Measurements from ENCODE around the gene KRT81.
"Not testable (repeated sequence)": the region's sequence is repeated elsewhere in the genome, so short reads cannot be mapped to it uniquely, and the experiment has no call there.

KRT81 gene

DNA sequence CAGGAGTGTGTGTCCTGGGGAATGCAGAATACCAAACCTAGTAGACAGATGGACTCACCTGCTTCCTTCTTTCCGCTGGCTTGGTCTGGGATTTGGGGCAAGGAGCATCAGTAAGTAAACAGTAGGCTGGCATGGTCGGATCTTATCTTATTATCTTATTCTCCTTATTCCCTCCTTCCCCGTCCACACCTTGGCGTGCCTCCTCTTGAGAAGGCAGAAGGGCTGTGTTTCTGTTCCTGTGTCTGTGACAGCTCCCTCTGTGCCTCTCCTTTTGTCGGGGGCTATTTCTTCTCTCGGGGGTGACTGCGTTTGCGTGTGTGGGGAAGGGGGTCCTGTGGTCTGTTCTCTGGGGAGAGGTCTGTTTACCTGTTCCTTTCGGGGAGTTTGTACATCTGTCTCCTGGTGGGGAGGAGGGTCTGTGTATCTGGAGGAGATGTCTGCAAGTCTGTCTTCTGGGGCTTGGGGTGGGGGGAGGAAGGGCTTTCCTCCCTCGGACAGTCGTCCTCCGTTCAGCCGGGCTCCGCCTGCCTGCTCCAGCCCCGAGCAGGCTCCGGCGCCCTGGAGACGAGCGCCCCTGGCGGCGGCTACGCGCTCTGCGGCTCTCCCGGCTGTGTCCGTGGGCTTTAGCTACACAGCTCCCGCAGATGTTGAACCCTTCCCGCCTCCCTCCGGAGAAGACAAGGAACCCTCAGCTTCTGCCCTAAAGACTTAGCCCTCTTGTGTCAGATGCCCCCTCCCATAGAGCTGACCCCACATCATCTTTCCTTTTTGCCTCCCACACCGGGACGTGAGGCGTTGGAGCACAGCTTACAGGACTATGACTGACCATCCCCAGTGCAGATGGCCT lies 12.5 kb downstream of the KRT81 start:
- peak; percentile 31 to 42 for DNase-seq (ENCODE audit: low read depth in 2 of 2, low spot score in 1 of 2)

DNA sequence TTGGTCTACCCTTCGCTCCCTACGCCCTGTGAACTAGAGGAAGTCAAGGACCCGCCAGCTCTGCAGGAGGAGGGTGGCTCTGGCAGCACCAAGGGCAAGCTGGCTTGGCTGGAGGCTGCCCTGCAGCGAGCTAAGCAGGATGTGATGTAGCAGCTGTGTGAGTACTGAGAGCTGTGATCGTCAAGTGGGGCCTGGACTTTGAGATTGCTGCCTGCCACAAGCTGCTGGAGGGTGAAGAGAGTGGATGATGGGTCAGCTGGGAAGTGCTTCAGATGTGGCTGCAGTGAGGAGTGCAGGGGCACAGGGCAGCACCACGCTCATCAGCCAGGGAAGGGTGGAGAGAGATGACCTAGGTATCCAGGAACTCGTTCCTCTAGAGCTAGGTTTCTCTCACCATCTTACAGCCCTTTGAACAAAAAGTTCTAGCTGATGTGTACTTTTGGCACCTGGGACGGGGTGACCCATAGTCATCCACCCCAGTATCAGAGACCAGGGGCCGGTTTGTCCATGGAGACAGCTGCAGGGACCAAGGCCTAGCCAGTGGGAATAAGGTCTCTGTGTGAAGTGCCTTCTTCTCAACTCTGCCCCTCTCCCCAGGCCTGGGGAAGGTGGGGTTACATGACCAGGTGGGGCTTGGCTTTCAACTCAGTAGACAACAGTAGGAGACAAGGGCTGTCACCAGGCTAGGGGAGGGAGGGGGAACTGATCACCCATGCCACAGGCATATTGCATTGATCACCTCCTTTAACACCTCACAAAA lies 13.7 kb downstream of the KRT81 start:
- DNase-seq (ENCODE audit: low read depth in 2 of 2, low spot score in 1 of 2), result no peak

DNA sequence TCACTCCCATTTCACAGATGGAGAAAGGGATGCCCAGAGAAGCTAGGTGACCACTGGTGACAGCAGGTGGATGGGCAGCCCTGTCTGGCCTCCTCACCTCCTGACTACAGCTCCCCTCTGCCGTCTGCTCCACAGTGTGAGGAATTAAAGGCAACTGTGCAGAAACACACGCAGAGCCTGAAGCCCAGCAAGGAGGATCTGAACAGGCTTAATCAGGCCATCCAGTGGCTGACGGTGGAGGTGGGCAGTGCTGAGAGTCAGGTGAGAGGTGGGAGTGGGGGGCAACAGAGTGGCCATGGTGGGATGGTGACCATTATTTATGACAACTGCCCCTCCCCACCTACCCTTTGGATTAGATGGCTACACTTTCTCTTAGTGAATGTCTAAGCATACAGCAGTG lies 15.6 kb downstream of the KRT81 start:
- no peak for DNase-seq (ENCODE audit: low read depth in 2 of 2, low spot score in 1 of 2)

DNA sequence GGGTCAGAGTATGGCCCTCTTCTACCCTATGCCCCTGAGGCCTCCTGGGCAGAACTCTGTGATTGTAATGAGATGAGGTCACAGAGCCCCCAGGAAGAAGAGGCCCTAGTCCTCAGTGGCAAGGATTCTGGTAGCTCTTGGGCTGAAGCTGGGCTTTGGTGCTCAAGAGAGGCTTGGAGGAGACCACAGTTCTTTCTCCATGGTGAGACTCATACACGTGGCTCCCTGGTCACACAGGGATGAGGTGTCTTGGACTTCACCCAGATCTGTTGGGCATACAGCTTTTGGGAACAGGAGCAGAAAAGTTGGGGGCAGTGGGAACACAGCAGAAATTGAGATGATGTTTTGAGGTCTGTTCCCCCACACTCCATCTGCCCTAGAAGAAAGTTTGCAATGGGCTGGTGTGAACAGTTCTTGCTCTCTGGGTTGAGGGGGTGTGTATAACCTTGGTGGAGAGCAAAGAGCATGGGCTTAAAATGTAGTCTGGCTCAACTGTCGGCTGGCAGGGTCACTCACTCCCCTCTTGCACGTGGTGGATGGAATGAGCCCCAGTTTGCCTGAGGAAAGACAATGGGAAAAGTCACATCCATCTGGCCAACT lies 16.7 kb downstream of the KRT81 start, which contains the start of gene KRT86:
Gene KRT86, plus strand, starts transcription at position 125 of the 600 bp plus-strand sequence. CDS start 27,272 bp downstream, outside the sequence.
- DNase-seq (ENCODE audit: low read depth in 2 of 2, low spot score in 1 of 2), result no peak

DNA sequence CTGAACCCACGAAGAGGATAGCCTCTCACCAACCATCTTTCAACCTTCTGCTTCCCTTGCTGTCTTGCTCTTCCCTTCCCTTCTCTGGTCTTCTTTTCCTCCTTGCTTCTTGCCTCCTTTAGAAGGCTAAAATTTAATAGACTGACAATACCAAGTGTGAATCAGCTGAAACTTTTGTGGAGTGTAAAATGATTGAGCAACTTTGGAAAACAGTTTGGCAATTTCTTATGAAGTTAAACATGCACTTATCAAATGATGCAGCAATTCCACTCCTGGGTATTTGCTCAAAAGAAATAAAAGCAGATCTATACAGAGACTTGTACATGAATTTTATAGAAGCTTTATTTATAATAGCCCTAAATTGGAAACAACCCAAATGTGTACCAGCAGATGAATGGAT lies 20.2 kb downstream of the KRT81 start:
- DNase-seq (ENCODE audit: low read depth in 2 of 2, low spot score in 1 of 2), result no peak

DNA sequence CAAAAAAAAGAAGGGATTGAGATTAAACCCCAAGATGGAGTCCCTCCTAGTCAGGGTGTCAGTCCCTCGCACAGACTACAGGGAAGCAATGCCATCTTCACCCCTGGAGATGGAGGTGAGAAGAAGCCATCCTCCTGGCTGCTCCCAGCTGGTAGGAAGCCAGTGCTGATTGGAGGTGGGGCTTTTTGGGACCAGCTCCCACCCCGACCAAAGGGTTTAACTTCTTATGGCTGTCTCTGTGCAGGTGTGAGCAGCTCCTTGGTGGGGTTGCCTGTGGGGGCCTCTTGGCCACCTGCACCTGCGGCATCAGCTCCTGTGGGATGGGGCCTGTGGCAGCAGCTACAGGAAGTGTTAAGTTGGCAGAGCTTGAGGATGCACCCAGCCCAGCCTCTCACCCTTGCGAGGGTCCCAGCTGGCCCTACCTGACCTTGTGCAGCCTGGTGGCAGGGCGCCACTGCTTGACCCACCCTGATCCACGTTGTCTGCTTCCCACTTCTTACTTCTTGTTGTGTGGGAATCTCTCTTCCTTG lies 20.7 kb downstream of the KRT81 start:
- no peak for DNase-seq (ENCODE audit: low read depth in 2 of 2, low spot score in 1 of 2)

DNA sequence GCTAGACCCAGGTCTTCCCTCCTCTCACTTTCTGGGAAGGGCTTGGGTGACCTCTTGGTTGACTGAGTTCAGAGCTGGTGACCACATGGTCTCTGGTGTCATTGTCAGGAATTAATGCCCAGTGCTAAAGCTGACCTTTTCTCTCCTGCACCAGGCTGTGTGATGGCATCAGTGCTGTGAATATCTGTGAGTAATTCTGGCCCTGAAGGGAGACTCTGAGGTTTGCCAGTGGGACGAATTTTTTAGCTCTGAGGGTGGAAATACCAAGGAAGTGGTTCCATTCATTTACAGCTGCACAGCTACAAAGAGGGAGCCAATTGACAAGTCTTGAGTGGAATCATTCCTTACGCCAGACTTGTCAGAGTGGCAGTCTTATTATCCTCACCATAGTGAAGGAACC lies 23.1 kb downstream of the KRT81 start:
- DNase-seq (ENCODE audit: low read depth in 2 of 2, low spot score in 1 of 2), result no peak

DNA sequence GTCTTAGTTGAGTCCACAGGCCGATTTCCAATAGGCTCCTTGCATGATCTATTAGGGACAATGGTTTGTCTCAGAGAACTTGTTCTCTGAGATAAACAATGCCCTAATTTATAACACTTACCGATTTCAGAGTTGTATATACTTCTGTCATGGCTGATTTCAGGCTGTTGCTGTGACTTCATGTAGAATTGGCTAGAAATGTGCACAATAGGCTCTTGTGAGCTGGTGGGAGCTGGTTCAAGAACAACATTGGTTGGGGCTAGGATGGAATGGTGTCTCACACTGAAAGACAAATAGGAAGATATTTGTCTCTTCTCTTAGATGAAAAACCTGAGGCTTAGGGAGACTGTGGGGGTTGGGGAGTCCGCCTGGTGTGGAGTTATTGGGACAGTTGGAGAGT lies 23.6 kb downstream of the KRT81 start:
- DNase-seq (ENCODE audit: low read depth in 2 of 2, low spot score in 1 of 2), result no peak

DNA sequence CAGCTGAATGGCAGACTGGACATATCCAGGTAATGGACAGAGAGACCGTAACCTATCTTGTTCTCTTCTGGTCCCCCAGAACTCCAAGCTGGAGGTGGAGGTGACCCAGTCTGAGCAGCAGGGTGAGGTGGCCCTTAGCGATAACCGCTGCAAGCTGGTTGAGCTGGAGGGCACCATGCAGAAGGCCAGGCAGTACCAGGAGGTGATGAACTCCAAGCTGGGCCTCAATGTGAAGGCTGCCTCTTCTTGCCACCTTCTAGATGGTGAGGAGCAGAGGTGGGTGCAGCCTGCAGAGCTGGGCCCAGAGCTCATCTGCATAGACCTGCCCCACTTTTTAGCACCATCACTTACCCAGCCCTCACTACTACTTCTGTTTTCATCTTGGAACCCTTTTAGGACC lies 24.1 kb downstream of the KRT81 start:
- no peak for DNase-seq (ENCODE audit: low read depth in 2 of 2, low spot score in 1 of 2)

DNA sequence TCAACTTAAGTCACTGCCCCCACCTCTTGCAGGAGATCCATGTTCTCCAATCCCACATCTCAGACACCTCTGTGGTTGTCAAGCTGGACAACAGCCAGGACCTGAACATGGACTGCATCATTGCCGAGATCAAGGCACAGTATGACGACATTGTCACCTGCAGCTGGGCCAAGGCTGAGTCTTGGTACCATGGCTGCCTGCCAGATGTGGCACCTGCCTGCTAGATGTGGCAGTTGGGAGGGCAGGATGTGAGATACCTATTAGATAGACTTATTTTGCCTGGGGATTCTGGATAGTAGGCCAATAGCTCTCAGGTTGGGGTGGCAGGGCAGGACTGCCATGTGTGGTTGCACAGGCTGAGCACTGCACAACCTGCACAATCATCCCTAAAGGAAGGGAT lies 24.8 kb downstream of the KRT81 start:
- no peak for DNase-seq (ENCODE audit: low read depth in 2 of 2, low spot score in 1 of 2)

DNA sequence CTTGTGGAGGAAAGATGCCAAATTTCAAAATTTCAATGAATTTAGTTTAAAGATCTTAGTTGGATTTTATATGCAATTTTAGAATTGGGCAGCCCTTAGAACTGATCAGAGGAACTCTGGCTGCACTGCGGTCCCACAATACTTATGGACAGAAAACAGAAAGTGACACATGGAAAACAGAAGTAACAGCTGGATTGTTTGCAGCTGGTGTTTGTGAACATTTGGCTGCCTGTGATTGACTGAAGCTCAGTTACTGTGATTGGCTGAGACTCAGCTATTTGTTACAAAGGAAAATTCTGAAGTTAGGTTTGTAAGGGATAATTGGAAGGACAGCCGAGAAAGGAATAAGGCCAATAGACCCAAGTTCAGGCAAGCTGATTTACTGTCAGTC lies 26.9 kb downstream of the KRT81 start:
- DNase-seq (ENCODE audit: low read depth in 2 of 2, low spot score in 1 of 2), result no peak

DNA sequence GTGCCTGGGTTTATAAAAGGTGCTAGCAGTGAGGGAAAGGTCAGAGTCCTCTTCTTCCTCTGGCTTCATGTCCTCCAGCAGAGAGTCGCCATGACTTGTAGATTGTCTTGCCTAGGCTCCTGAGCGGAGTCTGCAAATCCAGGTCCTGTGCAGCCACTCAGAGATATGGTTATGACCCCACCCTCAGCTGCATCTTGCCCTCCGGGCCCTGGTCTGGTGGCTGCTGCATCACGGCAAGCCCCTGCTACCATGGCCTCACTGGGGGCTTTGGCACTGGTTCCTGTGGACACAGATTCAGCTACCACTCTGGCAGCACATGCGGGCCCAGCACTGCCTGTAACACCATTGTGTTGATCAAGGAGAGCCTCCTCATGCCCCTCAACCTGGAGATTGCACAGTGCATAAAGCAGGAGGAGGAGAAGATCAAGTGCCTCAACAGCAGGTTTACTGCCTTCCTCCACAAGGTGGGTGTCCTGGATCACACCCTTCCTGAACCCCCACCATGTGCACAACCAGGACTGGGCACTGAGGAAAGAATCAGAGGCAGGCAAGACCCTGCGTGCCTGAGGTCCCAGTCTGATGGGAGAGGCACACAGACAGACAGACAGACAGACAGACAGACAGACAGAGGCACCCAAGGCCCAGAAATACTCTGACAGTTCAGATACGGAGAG lies 27.4 kb downstream of the KRT81 start:
- DNase-seq (ENCODE audit: low read depth in 2 of 2, low spot score in 1 of 2), result no peak

DNA sequence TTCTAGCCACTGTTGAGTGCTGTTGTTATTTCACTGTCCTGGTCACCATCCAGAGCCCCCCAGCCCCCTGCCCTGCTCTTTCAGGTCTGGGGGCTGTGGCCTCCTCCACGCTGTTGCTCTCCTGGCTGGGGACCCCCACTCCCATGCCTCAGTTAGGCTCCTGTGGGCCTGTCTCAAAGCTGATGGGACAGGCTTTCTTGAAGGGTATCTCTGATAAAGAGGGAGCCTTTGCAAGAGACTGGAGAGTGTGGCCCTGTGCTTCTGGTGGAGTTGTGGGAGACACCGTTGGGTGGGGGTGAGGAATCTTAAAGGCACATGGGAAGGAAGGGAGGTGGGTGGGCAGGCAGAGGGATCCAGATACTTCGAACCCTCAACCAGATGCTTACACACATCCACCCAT lies 29.0 kb downstream of the KRT81 start:
- DNase-seq (ENCODE audit: low read depth in 2 of 2, low spot score in 1 of 2), result no peak

DNA sequence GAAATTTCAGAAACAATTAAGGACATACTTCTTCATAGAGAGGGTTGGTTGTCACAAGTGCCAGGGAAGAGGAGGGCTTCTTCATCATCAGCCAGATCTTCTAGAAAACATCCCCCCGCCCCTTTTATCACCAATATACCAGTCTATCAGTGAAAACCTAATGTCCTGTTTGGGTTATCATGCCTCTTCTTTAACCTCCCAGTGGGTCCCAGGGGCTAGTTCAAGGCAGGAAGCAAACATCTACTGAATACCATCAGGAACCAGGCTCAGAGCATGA lies 30.2 kb downstream of the KRT81 start:
- no peak for DNase-seq (ENCODE audit: low read depth in 2 of 2, low spot score in 1 of 2)

DNA sequence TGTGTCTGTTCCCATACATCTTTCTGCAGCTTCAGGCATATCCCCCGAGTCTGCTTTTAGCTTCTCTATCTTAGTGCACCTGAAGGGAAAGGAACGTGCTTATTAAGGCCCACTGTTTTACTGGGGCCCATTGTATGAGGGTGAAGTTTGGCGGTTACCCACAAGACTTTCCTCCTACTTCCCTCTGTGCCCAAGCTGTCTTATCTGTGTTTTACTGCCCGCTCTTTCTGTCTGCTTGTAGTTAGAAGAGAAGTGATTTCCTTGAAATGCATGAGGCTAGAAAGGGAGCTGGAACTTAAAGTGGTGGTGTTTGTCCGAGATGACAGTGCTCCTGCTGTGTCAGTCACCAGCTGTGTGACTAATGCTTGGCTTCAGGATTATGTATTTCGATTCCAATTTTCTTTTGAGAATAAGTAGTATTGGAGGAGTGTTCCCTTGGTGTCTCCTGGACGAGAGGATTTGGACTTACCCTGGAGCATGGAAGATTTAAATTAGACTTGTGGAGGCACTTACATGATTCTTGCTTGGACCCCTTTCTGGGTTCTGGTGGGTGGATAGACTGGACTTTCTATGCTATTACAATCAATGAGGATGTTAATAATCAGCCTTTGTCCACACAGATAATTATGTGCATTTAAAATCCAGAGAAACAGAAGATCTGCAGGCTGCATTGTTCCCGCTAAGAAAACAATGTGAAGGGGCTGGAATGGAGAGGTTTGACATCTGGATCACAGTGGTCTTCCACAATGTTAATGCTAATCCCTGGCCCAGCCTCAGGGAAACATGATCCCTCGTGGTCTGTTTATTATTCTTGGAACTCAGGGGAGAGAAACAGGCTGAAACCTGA lies 30.8 kb downstream of the KRT81 start:
- DNase-seq (ENCODE audit: low read depth in 2 of 2, low spot score in 1 of 2), result no peak

DNA sequence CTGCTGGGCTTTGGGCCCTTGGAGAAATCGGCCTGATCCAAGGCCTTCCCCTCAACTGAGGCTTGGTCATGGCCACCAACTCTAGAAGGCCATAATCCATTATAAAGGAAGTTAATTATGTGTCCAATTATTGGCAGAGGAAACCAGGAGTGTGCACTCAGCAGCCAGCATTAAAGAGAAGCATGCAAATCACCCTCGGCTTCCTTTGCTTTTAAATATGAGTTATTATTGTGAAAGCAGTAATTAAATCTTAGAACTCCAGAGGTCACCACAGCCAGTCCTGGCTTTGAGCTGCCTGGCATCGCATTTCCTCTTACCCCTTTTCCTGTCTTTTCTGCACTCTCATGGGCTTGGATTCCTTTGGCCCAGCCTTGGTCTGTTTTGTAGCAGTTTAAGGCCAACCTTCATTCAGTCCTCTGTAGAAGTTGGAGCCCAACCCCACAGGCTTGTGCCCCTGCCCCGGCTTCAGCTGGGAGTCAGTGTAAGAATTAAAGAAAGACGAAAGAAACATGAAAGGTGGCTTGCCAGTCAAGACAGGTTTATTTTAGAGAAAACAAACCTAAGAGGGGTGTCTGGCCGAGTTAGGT lies 31.6 kb downstream of the KRT81 start:
- DNase-seq (ENCODE audit: low read depth in 2 of 2, low spot score in 1 of 2), result no peak

DNA sequence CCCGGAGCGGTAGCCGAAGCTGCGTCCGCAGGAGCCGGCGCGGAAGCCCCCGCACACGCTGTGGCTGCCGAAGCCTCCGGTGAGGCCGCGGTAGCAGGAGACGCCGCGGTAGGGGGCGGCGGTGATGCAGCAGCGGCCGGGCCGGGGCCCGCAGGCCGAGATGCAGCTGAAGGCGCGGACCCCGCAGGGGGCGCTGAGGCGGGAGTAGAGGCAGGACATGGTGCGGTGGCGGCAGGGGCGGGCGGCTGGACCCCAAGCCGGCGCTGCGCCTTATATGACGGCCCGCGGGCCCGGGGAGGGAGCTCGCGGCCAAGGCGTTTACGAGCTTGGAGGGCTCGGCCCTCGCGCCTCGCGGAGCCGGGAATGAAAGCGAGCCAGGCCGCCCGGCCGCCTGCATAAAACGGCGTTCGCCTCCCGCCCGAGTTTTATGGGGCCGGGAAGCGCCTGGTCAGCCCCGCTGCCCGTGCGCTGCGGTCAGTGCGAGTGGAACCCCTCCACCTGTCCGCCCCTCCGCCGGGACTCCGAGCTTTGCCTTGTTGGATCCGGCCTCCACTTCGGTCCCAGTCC lies 32.9 kb downstream of the KRT81 start:
- DNase-seq (ENCODE audit: low read depth in 2 of 2, low spot score in 1 of 2), result no peak

DNA sequence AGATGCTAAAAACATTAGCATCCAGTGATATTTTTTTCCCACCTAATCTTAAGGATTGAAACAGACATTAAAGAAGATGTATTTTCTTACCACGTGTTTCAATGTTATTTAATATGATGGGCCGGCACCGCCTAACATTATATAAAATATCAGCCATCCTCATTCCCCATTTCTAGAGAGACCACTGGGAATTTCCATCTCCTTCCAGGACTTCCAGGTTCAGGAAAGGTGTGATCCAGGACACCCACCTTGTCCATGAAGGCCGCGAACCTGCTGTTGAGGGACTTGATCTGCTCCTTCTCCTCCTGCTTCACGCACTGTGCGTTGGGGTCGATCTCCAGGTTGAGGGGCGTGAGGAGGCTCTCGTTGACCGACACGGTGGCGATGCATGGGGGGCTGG lies 33.4 kb downstream of the KRT81 start:
- DNase-seq (ENCODE audit: low read depth in 2 of 2, low spot score in 1 of 2), result not testable (repeated sequence)

DNA sequence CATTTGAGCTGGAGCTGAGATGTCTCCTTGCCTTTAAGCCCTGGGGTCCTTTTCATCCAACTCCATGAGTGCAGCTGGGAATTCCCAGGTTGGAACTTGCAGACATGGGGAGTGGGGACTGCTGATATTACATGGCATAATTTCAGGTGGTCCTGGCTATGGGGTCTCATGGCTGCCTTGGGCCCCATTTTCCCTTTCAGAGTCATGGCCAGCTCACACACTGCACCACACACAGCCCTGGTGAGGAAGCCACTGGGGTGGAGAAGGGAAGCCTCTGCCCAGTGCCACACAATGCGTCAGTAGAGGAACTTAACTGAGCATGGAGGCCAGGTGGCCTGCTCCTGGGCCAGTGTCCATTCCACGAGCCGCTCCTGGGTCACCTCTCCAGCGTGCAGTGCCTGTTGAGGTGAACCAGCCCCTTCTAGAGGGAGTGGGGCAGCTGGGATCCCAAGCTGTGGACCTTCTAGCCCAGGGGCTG lies 34.2 kb downstream of the KRT81 start:
- DNase-seq (ENCODE audit: low read depth in 2 of 2, low spot score in 1 of 2), result no peak

DNA sequence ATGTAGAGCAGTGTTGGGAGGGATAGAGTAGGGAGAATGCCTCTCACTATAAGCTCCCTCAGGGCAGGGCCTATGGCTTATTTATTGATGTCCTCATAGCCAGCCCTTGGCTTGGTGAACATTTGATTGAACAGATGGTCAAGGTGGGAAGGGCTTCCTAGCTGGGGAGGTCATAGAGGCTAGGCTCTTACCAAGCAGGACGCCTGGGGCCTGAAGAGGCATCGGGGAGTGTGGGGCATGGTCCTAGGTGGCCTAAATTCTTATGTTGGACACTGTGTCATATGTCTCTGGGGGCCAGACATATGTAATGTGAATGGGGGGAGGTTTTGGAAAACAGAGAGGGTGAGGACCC lies 34.8 kb downstream of the KRT81 start:
- DNase-seq (ENCODE audit: low read depth in 2 of 2, low spot score in 1 of 2), result no peak

Measured in stimulated activated CD8-positive, alpha-beta memory T cell treated with anti-CD3 and anti-CD28 coated beads, Interleukin-4, amount 100 ng/mL, for 1 hour (primary cell).